GM04503 (cell line): Measurements from ENCODE around the gene JAGN1.
"Not testable (repeated sequence)": the region's sequence is repeated elsewhere in the genome, so short reads cannot be mapped to it uniquely, and the experiment has no call there.

Experiments used
- DNase-seq: peaks from one replicate; pipeline ENCODE4 v3.0.0-alpha.2; 2012; ENCODE audit warnings: low read depth

JAGN1 gene

GRCh38 chr3:9867106-9867505 is 23.3 kb upstream of the JAGN1 start:
- no peak for DNase-seq

- DNase-seq = no peak
Observed at GRCh38 chr3:9869955-9870354, 20.5 kb upstream of the JAGN1 start.

- peak; percentile 23 for DNase-seq
Observed at GRCh38 chr3:9870978-9871377, 19.4 kb upstream of the JAGN1 start.

DNA sequence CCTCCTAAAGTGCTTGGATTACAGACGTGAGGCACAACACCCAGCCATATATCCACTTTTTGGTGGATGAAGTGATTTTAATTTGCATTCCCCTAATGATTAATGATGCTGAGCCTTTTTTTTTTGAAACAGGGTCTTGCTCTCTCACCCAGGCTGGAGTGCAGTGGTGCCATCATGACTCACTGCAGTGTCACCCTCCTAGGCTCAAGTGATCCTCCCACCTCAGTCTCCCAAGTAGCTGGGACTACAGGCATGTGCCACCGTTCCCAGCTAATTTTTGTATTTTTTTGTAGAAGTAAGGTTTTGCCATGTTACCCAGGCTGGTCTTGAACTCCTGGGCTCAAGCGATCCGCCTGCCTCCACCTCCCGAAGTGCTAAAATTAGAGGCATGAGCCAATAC is 18.3 kb upstream of the JAGN1 start:
- not testable (repeated sequence) for DNase-seq

DNA sequence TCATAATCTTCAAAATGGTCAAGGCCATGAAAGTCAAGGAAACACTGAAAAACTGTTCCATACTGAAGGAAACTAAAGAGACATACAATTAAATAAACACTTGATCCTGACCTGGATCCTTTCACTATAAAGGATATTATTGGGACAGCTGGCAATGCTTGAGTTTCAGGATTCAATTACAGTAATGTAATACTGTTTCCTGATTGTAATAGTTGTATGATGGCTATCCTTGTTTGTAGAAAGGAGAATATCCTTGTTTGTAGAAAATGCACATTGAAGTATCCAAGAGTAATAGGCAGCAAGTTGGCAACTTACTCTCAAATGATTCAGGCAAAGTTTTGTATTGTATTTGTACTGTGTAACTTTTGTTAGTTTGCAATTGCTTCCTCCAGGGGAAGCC is 15.0 kb upstream of the JAGN1 start:
- DNase-seq = no peak

GRCh38 chr3:9876255-9876654 is 14.2 kb upstream of the JAGN1 start:
- DNase-seq = not testable (repeated sequence)

GRCh38 chr3:9876991-9877390 is 13.4 kb upstream of the JAGN1 start:
- DNase-seq = no peak

- no peak for DNase-seq
Observed at GRCh38 chr3:9878700-9879099, 11.7 kb upstream of the JAGN1 start.

GRCh38 chr3:9879830-9880549 is 10.4 kb upstream of the JAGN1 start, which contains the start of gene CIDEC:
Gene CIDEC (minus strand): TSS chr3:9880253. CDS start chr3:9878486, 1,767 bp downstream.
- no peak for DNase-seq

- DNase-seq = no peak
Observed at GRCh38 chr3:9881441-9881840, 9.0 kb upstream of the JAGN1 start.

DNA sequence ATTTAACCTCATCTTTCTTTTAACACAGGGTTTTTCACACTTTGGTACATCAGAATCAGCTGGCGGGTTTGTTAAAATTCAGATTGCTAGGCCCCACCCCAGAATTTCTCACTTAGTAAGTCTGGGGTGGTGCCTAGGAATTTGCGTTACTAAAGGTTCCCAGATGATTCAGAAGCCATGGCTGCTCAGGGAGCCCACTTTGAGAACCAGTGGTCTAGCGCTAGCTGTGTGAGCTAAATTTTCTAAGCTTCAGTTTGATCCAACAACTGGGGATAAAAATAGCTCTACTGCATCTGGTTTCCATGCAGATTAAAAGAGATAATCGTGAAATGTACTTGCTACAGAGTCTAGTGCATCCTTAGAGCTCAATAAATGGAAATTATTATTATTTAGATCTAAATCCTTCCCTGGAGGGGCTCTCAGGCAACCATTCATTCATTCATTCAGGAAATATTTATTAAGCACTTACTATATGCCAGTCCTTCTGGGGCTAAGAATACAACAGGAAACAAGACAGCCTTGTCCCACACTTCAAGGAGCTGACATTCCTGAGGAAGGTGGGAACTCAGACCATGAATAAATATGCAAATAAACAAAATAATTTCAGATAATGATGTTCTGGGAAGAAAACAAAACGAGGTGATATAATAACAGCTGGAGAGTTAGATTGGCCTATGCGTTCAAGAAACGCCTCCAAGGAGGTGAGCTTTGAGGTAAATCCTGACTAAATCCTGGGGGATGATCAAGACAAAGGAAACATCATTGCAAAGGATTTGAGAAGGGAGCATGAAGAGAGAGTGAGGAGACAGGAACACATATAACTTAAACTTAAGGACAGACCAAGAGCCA is 6.5 kb upstream of the JAGN1 start:
- DNase-seq = no peak

GRCh38 chr3:9884555-9885165 is 5.8 kb upstream of the JAGN1 start:
- peak; percentile 68 for DNase-seq

GRCh38 chr3:9886328-9886727 is 4.1 kb upstream of the JAGN1 start:
- no peak for DNase-seq

DNA sequence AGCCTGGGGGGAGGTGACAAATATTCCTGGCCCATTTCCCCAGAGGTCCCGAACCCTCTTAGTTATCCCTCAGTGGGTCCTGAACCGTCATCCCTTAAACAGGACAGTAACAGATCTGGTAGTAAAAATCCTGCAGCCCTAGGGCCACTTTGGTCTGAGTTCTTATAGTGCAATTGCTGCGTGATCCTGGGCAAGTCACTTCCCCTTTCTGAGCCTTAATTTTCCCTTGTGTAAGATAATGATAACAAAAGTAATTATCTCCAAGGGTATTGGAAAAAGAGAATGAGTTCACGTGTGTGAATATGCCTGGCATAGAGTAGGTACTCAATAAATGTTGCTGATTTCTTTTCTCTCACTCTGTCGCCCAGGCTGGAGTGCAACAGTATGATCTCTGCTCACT is 2.9 kb upstream of the JAGN1 start:
- no peak for DNase-seq

GRCh38 chr3:9888540-9888939 is 1.9 kb upstream of the JAGN1 start:
- DNase-seq = no peak

DNA sequence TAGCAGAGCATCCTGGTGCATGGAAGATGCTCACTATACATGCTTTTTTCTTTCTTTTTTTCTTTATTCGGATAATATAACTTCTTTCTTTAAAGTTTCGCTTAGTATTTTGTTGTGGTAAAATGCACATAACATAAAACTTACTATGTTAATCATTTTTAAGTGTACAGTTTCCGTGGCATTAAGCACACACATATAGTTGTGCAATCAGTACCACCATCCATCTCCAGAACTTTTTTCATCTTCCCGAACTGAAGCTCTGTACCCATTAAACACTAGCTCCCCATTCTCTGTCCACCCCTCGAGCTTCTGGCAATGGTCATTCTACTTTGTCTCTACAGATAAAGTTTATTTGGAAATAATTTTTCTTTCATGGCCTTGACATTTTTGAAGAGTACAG is 1.0 kb upstream of the JAGN1 start:
- no peak for DNase-seq

GRCh38 chr3:9891072-9891622 is 737 bp downstream of the JAGN1 start:
- no peak for DNase-seq

DNA sequence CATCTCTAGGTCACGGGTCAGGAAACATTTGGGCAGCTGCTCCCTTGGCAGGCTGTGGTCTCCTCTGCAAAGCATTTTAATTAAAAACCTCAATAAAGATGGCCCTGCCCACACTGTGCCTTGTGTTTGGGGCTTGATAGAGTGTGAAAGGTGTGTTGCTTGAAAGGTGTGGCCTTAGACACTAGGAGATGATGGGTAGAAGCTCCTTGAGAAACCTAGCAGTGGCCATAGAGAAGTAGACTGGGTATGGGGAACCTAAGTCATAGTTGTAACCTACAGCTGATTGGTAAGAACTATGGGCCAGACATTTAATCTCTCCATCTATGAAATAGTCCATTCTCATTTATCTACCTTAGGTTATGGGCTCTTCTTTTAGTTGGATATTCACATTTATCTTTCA is 3.3 kb downstream of the JAGN1 start:
- DNase-seq = no peak

DNA sequence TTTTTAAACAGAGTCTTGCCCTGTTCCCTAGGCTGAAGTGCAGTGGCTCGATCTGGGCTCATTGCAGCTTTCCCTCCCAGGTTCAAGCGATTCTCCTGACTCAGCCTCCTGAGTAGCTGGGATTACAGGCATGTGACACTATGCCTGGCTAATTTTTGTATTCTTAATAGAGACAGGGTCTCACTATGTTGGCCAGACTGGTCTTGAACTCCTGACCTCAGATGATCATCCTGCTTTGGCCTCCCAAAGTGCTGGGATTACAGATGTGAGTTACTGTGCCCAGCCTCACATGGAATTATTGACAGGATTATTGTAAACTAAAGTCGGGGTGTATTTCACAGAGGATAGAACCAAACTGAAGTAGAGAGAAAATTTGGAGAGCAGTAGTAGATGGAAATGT is 5.3 kb downstream of the JAGN1 start:
- not testable (repeated sequence) for DNase-seq

GRCh38 chr3:9896755-9897407 is 6.5 kb downstream of the JAGN1 start:
- not testable (repeated sequence) for DNase-seq

GRCh38 chr3:9897408-9898372 is 7.3 kb downstream of the JAGN1 start:
- DNase-seq = no peak
